Esophagus squamous epithelium (tissue), 5 donors: ENCODE results near the gene NR4A3. TPM values are rescaled to one million over a fixed set of nuclear protein-coding genes. Genes with fewer than 3 reads are reported as not detected.

Experiments
- DNase-seq: peaks from one replicate; lab custom pipeline; 2025; lab: John Stamatoyannopoulos, UW
- H3K27ac ChIP-seq, 4 donors: fragments of 200-600 bp; sonication (generic); one replicate each; pipeline ENCODE4 v1.5.1; 2016 to 2019; ENCODE audit warnings: mild to moderate bottlenecking in 1 of 4
- H3K27me3 ChIP-seq, 4 donors: fragments of 200-600 bp; sonication (generic); 1 replicate in 3 of 4; 2 replicates in 1 of 4; pipeline versions ENCODE4 v1.5.1 to v1.6.0; 2017 to 2021; ENCODE audit warnings: antibody characterized with exemption in 1 of 4
- H3K36me3 ChIP-seq, 3 donors: fragments of 200-600 bp; sonication (generic); one replicate each; pipeline ENCODE4 v1.5.1; 2016 to 2019
- H3K4me1 ChIP-seq, 3 donors: fragments of 200-600 bp; sonication (generic); one replicate each; pipeline ENCODE4 v1.5.1; 2017 to 2019
- H3K4me3 ChIP-seq, 4 donors: fragments of 200-600 bp; sonication (generic); 1 replicate in 3 of 4; 2 replicates in 1 of 4; pipeline ENCODE4 v1.5.1; 2016 to 2019; ENCODE audit warnings: mild to moderate bottlenecking in 2 of 4, moderate library complexity in 1 of 4
- H3K9me3 ChIP-seq, 3 donors: fragments of 200-600 bp; sonication (generic); one replicate each; pipeline ENCODE4 v1.5.1; 2016 to 2019
- CTCF ChIP-seq, 6 experiments: fragments of 450-650 bp in 4 of 6; fragments of 200-600 bp in 2 of 6; sonication (generic) in 2 of 6; IDR thresholded peaks; one replicate each; pipeline ENCODE4 v1.5.1; 2016 to 2019; ENCODE audit warnings: antibody characterized with exemption in 6 of 6, mild to moderate bottlenecking in 4 of 6, moderate library complexity in 4 of 6
- POLR2A ChIP-seq, 4 donors: fragments of 450-650 bp; IDR thresholded peaks; one replicate each; pipeline ENCODE4 v1.6.1; 2017; ENCODE audit warnings: antibody characterized with exemption in 4 of 4, mild to moderate bottlenecking in 4 of 4, moderate library complexity in 3 of 4
- WGBS, 2 donors: methylation state at CpG; one replicate each; pipeline ENCODE4 v1.1.5; 2018; 5-methylcytosine and 5-hydroxymethylcytosine counted together
- intact Hi-C: fragments of 100-400 bp; cut with DNase I; formaldehyde crosslinking; loops from one replicate; pipeline ENCODE4 v1.15.0; 2022
- total RNA-seq, 4 donors: library from RNA; depleted of rRNA; stranded (reverse); fragments of >200 nt; gene quantifications; one replicate each; pipeline ENCODE4 v1.1.0, GENCODE V29; 2016
- donor health status: DM: yes; HTN: yes; CAD: no.

The NR4A3 gene
- total RNA-seq, 4 donors from 2014 or later: 0.08 to 0.76 (median 0.35) TPM; not detected in 1

GRCh38 chr9:99807956-99808355 is 13.7 kb upstream of the NR4A3 start:
- Histone ChIP-seq H3K4me3 (no peak overlapping the region), H3K9me3 (no peaks in the 10 kb centered on the region), H3K27me3 (no peaks in the 10 kb centered on the region), H3K36me3 (no peaks in the 10 kb centered on the region), H3K27ac (peak overlapping the region in 2 of 4 donors; percentile 43 to 52), H3K4me1 (peaks cover 0 to 13% (median 0%) of the 10 kb centered on the region in 3 donors)
- TF ChIP-seq CTCF (IDR thresholded peaks at IDR 0.05): no peak
- TF ChIP-seq POLR2A (IDR thresholded peaks at IDR 0.05): no peak
- intact Hi-C loops: no loop called here
- no peak for DNase-seq

- Histone ChIP-seq H3K4me3 (no peak overlapping the region), H3K27me3 (no peaks in the 10 kb centered on the region), H3K4me1 (peaks cover 0 to 13% (median 0%) of the 10 kb centered on the region in 3 donors), H3K9me3 (no peaks in the 10 kb centered on the region), H3K36me3 (no peaks in the 10 kb centered on the region), H3K27ac (no peak overlapping the region)
- no peak for DNase-seq
- no peak for TF ChIP-seq CTCF (IDR thresholded peaks at IDR 0.05)
- TF ChIP-seq POLR2A (IDR thresholded peaks at IDR 0.05): no peak
- intact Hi-C loops: no loop called here
- 84 to 93% methylated on average over 2 of the region's 2 CpGs for WGBS, 2 donors
Measured at GRCh38 chr9:99808454-99808853, 13.2 kb upstream of the NR4A3 start.

- intact Hi-C loops: no loop called here
- H3K4me1 ChIP-seq: peaks cover 0 to 13% (median 0%) of the 10 kb centered on the region in 3 donors
- no peak overlapping the region for H3K27ac ChIP-seq
- H3K9me3 ChIP-seq: no peaks in the 10 kb centered on the region
- no peak for DNase-seq
- TF ChIP-seq POLR2A (IDR thresholded peaks at IDR 0.05) (no peak), CTCF (IDR thresholded peaks at IDR 0.05) (no peak)
- no peaks in the 10 kb centered on the region for H3K27me3 ChIP-seq
- no peaks in the 10 kb centered on the region for H3K36me3 ChIP-seq
- no peak overlapping the region for H3K4me3 ChIP-seq
Measured at GRCh38 chr9:99809586-99810319, 11.9 kb upstream of the NR4A3 start.

DNA sequence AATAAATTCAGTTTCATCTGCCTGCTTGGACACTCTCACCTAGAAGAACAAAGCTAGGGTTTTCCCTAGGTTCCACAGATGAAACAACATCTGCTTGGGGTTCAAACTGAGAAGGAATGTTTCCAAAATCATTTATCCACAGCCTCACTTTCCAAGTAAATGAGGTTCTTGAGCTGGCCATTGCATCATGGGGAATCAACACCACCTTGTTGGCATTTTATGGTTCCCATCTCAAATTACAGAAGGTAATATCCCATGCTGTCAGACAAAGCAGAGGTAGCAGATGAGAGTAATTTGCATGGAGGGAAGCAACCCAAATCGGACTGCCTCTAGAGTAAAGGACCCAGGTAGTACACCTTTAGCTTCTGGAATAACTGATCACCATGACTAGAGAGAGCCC is 10.5 kb upstream of the NR4A3 start:
- Histone ChIP-seq H3K36me3 (no peaks in the 10 kb centered on the region), H3K4me1 (peaks cover 0 to 13% (median 0%) of the 10 kb centered on the region in 3 donors), H3K9me3 (no peaks in the 10 kb centered on the region), H3K4me3 (no peak overlapping the region), H3K27ac (no peak overlapping the region), H3K27me3 (no peaks in the 10 kb centered on the region)
- WGBS, 2 donors: 0 to 31% methylated on average over 1 of the region's 1 CpG
- DNase-seq: no peak
- intact Hi-C loops: no loop called here
- TF ChIP-seq POLR2A (IDR thresholded peaks at IDR 0.05) (no peak), CTCF (IDR thresholded peaks at IDR 0.05) (no peak)

GRCh38 chr9:99811598-99812383 is 9.9 kb upstream of the NR4A3 start:
- no peaks in the 10 kb centered on the region for H3K9me3 ChIP-seq
- peaks cover 0 to 13% (median 0%) of the 10 kb centered on the region in 3 donors for H3K4me1 ChIP-seq
- H3K36me3 ChIP-seq: no peaks in the 10 kb centered on the region
- no peak for DNase-seq
- TF ChIP-seq POLR2A (IDR thresholded peaks at IDR 0.05): no peak
- TF ChIP-seq CTCF (IDR thresholded peaks at IDR 0.05): no peak
- WGBS, 2 donors: 67 to 85% methylated on average over 5 to 8 of the region's 8 CpGs
- no peak overlapping the region for H3K4me3 ChIP-seq
- H3K27me3 ChIP-seq: no peaks in the 10 kb centered on the region
- H3K27ac ChIP-seq: no peak overlapping the region
- intact Hi-C loops: no loop called here
